K562 (cell line): ENCODE measurements around the gene KLHL18. TPM values are rescaled to one million over a fixed set of nuclear protein-coding genes. Genes with fewer than 3 reads are reported as not detected.

Experiments
- CBFA2T2 ChIP-seq: fragments of 450-650 bp; conservative IDR thresholded peaks from 2 replicates; pipeline ENCODE4 v1.6.1; 2017; ENCODE audit warnings: mild to moderate bottlenecking
- FOXA1 ChIP-seq: fragments of 450-650 bp; IDR thresholded peaks from 2 replicates; pipeline ENCODE4 v1.6.1; 2016; ENCODE audit warnings: mild to moderate bottlenecking, borderline replicate concordance
- ILF3 ChIP-seq: fragments of 450-650 bp; IDR thresholded peaks from 2 replicates; pipeline ENCODE4 v1.6.1; 2018; ENCODE audit warnings: antibody characterized with exemption, mild to moderate bottlenecking, moderate library complexity, borderline replicate concordance
- KLF1 ChIP-seq: fragments of 450-650 bp; IDR thresholded peaks from 2 replicates; pipeline ENCODE4 v1.6.1; 2016; ENCODE audit warnings: missing genetic modification characterization, missing compliant biosample characterization
- MIER1 ChIP-seq: fragments of 450-650 bp; IDR thresholded peaks from 2 replicates; pipeline ENCODE4 v1.6.1; 2016; ENCODE audit warnings: antibody characterized with exemption, mild to moderate bottlenecking, low read depth
- NR3C1 ChIP-seq: sonication (generic); formaldehyde crosslinking; IDR thresholded peaks from 2 replicates; pipeline ENCODE4 v1.8.1; 2022; ENCODE audit warnings: missing genetic modification reagents
- RFX1 ChIP-seq: fragments of 450-650 bp; IDR thresholded peaks from 2 replicates; pipeline ENCODE4 v1.6.1; 2016; ENCODE audit warnings: mild to moderate bottlenecking, moderate library complexity
- TCFL5 ChIP-seq: fragments of 250-450 bp; sonication (Bioruptor Pico); conservative IDR thresholded peaks from 2 replicates; pipeline ENCODE4 v1.6.1; 2021; ENCODE audit warnings: mild to moderate bottlenecking, moderate library complexity, matching md5 sums
- ZC3H4 ChIP-seq: sonication (generic); formaldehyde crosslinking; IDR thresholded peaks from 2 replicates; pipeline ENCODE4 v1.9.0; 2021; ENCODE audit warnings: missing genetic modification reagents, borderline replicate concordance
- ZNF232 ChIP-seq: sonication (generic); formaldehyde crosslinking; IDR thresholded peaks from 2 replicates; pipeline ENCODE4 v1.8.0; 2022; ENCODE audit warnings: mild to moderate bottlenecking, missing genetic modification reagents
- ZNF445 ChIP-seq: fragments of 250-450 bp; sonication (Bioruptor Pico); IDR thresholded peaks from 2 replicates; pipeline ENCODE4 v1.4.0; 2020; ENCODE audit warnings: low read depth, mild to moderate bottlenecking, moderate library complexity
- ZNF76 ChIP-seq: fragments of 250-450 bp; sonication (Bioruptor Pico); IDR thresholded peaks from 2 replicates; pipeline ENCODE4 v1.4.0; 2020; ENCODE audit warnings: mild to moderate bottlenecking, moderate library complexity, borderline replicate concordance
- polyA plus RNA-seq, 8 experiments: library from polyadenylated mRNA; depleted of rRNA in 4 of 8; stranded (reverse) in 5 of 8; unstranded in 3 of 8; fragments of >200 nt; fragmentation: Nextera tagmentation in 2 of 8; fragmentation: Illumina TruSeq in 1 of 8; extraction: Ambion mirVana in 2 of 8; extraction: Trizol in 1 of 8; gene quantifications; 2 replicates each; pipeline versions ENCODE4 v1.2.1 to v1.2.3, GENCODE V29; 2011 to 2014; ENCODE audit warnings: inconsistent platforms in 1 of 8, missing spikeins in 1 of 8
- total RNA-seq, 7 experiments: library from RNA; depleted of rRNA in 6 of 7; stranded (reverse); fragments of >200 nt in 6 of 7; fragmentation: Illumina TruSeq in 2 of 7; extraction: Trizol in 2 of 7; gene quantifications; 2 replicates each; pipeline versions ENCODE4 v1.2.1 to v1.2.3, GENCODE V29; 2011 to 2021; ENCODE audit warnings: low replicate concordance in 1 of 7
- TF ChIP-seq, protein P1 (sequence below): fragments of 250-450 bp; sonication (Bioruptor Pico); IDR thresholded peaks from 2 replicates; pipeline ENCODE4 v1.4.0; 2020
- TF ChIP-seq, protein P2 (sequence below), 3 experiments: fragments of 200-800 bp in 1 of 3; sonication (Bioruptor generic) in 1 of 3; sonication (generic) in 1 of 3; formaldehyde crosslinking in 1 of 3; IDR thresholded peaks; 2 replicates each; pipeline versions ENCODE4 v1.6.1 to v1.8.0; 2016 to 2022; ENCODE audit warnings: mild to moderate bottlenecking in 2 of 3, missing compliant biosample characterization in 2 of 3, missing genetic modification characterization in 2 of 3, missing genetic modification reagents in 1 of 3
- TF ChIP-seq, protein P3 (sequence below): fragments of 450-650 bp; IDR thresholded peaks from 2 replicates; pipeline ENCODE4 v1.6.1; 2016; ENCODE audit warnings: borderline replicate concordance
- TF ChIP-seq, protein P4 (sequence below): sonication (generic); formaldehyde crosslinking; IDR thresholded peaks from 2 replicates; pipeline ENCODE4 v1.4.0; 2020; ENCODE audit warnings: mild to moderate bottlenecking, missing genetic modification reagents
- TF ChIP-seq, protein P5 (sequence below), 3 experiments: fragments of 200-800 bp in 1 of 3; fragments of 250-450 bp in 1 of 3; fragments of 450-650 bp in 1 of 3; sonication (Bioruptor Pico) in 1 of 3; sonication (Bioruptor generic) in 1 of 3; formaldehyde crosslinking in 1 of 3; IDR thresholded peaks; 2 replicates each; pipeline versions ENCODE4 v1.6.1 to v1.8.0; 2016 to 2022; ENCODE audit warnings: mild to moderate bottlenecking in 2 of 3, missing genetic modification characterization in 2 of 3, missing compliant biosample characterization in 1 of 3, moderate library complexity in 1 of 3

The KLHL18 gene
- total and polyA plus RNA-seq, 9 of the 15 experiments (the other 6 are each of a cell fraction or from before 2014, with no cell fraction given) = 26.7 to 97.5 (median 48.7) TPM

DNA sequence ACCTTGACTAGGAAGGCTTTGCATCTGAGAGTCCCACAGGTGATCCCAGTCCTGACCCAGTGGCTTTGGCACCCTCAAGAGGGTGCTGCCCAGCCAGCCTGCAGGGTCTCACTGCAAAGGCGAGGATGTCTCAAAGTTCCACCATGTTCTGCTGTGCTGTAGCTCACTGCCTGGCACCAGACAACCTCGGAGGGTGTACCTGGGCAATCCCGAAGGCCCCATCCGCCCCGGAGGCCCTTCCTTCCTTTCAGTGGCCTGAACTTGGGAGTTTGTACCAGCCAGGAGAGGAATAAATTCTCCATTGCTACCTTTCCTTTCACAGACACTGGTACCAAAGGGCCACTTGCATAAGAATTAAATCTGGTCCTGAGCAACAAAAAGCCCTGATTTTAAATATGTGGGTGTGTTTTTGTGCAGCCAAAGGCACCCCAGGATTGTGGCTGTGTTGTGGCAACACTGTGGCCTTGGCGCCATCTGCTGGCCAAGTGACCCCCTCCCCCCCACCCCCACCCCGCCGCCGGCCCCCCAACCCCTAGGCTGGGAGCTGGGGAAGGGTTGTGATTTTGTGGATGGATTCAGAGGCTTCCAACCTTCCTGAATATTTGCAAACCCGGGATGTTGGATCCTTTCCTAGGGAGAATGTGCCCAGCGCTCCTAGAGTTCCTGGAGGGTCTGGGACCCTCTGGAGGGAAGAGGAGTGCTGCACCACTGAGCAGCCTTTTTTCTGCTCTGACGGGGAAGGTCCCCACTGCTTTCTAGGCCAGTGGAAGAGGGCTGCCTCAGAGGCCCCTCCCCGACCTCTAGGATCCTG lies 88.3 kb downstream of the KLHL18 start (continued):
- TF ChIP-seq TCFL5 (CRISPR knock-in tag) = no peak
- no peak for TF ChIP-seq ZNF445 (CRISPR knock-in tag)
- TF ChIP-seq, protein P1, sequence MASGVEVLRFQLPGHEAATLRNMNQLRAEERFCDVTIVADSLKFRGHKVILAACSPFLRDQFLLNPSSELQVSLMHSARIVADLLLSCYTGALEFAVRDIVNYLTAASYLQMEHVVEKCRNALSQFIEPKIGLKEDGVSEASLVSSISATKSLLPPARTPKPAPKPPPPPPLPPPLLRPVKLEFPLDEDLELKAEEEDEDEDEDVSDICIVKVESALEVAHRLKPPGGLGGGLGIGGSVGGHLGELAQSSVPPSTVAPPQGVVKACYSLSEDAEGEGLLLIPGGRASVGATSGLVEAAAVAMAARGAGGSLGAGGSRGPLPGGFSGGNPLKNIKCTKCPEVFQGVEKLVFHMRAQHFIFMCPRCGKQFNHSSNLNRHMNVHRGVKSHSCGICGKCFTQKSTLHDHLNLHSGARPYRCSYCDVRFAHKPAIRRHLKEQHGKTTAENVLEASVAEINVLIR (CRISPR knock-in tag) = no peak
- TF ChIP-seq ILF3 = no peak
- TF ChIP-seq NR3C1 (CRISPR knock-in tag) = no peak
- TF ChIP-seq, protein P2, sequence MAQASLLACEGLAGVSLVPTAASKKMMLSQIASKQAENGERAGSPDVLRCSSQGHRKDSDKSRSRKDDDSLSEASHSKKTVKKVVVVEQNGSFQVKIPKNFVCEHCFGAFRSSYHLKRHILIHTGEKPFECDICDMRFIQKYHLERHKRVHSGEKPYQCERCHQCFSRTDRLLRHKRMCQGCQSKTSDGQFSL (CRISPR knock-in tag; IDR thresholded peaks at IDR 0.05) = peak; percentile 85
- TF ChIP-seq, protein P2 (tag; IDR thresholded peaks at IDR 0.05) = peak in 1 of 2 experiments; percentile 94; a peak in 2 of 4 replicates
- TF ChIP-seq, protein P3, sequence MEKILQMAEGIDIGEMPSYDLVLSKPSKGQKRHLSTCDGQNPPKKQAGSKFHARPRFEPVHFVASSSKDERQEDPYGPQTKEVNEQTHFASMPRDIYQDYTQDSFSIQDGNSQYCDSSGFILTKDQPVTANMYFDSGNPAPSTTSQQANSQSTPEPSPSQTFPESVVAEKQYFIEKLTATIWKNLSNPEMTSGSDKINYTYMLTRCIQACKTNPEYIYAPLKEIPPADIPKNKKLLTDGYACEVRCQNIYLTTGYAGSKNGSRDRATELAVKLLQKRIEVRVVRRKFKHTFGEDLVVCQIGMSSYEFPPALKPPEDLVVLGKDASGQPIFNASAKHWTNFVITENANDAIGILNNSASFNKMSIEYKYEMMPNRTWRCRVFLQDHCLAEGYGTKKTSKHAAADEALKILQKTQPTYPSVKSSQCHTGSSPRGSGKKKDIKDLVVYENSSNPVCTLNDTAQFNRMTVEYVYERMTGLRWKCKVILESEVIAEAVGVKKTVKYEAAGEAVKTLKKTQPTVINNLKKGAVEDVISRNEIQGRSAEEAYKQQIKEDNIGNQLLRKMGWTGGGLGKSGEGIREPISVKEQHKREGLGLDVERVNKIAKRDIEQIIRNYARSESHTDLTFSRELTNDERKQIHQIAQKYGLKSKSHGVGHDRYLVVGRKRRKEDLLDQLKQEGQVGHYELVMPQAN = no peak
- TF ChIP-seq ZC3H4 = no peak
- no peak for TF ChIP-seq FOXA1
- no peak for TF ChIP-seq ZNF76 (CRISPR knock-in tag)
- TF ChIP-seq, protein P4, sequence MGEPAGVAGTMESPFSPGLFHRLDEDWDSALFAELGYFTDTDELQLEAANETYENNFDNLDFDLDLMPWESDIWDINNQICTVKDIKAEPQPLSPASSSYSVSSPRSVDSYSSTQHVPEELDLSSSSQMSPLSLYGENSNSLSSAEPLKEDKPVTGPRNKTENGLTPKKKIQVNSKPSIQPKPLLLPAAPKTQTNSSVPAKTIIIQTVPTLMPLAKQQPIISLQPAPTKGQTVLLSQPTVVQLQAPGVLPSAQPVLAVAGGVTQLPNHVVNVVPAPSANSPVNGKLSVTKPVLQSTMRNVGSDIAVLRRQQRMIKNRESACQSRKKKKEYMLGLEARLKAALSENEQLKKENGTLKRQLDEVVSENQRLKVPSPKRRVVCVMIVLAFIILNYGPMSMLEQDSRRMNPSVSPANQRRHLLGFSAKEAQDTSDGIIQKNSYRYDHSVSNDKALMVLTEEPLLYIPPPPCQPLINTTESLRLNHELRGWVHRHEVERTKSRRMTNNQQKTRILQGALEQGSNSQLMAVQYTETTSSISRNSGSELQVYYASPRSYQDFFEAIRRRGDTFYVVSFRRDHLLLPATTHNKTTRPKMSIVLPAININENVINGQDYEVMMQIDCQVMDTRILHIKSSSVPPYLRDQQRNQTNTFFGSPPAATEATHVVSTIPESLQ (CRISPR knock-in tag) = no peak
- TF ChIP-seq CBFA2T2 = no peak
- no peak for TF ChIP-seq MIER1
- TF ChIP-seq, protein P5, sequence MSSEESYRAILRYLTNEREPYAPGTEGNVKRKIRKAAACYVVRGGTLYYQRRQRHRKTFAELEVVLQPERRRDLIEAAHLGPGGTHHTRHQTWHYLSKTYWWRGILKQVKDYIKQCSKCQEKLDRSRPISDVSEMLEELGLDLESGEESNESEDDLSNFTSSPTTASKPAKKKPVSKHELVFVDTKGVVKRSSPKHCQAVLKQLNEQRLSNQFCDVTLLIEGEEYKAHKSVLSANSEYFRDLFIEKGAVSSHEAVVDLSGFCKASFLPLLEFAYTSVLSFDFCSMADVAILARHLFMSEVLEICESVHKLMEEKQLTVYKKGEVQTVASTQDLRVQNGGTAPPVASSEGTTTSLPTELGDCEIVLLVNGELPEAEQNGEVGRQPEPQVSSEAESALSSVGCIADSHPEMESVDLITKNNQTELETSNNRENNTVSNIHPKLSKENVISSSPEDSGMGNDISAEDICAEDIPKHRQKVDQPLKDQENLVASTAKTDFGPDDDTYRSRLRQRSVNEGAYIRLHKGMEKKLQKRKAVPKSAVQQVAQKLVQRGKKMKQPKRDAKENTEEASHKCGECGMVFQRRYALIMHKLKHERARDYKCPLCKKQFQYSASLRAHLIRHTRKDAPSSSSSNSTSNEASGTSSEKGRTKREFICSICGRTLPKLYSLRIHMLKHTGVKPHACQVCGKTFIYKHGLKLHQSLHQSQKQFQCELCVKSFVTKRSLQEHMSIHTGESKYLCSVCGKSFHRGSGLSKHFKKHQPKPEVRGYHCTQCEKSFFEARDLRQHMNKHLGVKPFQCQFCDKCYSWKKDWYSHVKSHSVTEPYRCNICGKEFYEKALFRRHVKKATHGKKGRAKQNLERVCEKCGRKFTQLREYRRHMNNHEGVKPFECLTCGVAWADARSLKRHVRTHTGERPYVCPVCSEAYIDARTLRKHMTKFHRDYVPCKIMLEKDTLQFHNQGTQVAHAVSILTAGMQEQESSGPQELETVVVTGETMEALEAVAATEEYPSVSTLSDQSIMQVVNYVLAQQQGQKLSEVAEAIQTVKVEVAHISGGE (CRISPR knock-in tag; IDR thresholded peaks at IDR 0.05) = no peak
- no peak for TF ChIP-seq RFX1
- TF ChIP-seq ZNF232 (CRISPR knock-in tag) = no peak
- TF ChIP-seq KLF1 = no peak
